Measurements from ENCODE around the gene TTYH1. TPM values are rescaled to one million over a fixed set of nuclear protein-coding genes. Genes with fewer than 3 reads are reported as not detected.

Gene TTYH1
- total and polyA plus RNA-seq, 9 of the 15 experiments (the other 6 are each of a cell fraction or from before 2014, with no cell fraction given): 0.08 TPM; not detected in 8

DNA sequence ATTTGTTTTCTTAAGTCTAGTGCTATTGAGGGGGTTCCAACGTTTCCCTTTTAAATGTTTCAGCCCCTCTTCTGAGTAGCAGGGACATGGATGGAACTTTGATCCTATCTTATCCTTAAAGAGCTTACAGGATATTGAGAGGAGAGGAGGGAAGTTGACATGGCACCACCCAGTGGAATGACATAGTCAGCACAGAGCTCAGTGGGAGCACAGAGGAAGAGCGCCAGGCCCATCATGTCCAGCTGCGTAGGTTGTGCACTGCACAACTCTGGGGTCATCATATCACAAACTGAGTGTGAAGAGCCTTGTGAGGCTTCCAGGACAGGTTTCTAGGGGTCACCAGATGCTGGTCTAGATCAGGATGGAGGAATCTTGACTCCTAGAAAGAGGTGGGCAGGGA, 62.4 kb downstream of the TTYH1 start:
- Histone ChIP-seq H3K9me3 (replicated peaks; ENCODE audit: control insufficient read depth, insufficient read depth, low read depth, low read length) (no peaks in the 10 kb centered on the region), H3K4me1 (replicated peaks in 1 of 2; ENCODE audit: control insufficient read depth in 2 of 2, insufficient read depth in 2 of 2, low read length in 2 of 2) (peaks cover 0 to 10% of the 10 kb centered on the region in 2 experiments; a peak in 2 of 5 replicates), H4K20me1 (replicated peaks; ENCODE audit: control insufficient read depth, insufficient read depth, low read length) (peaks cover 5% of the 10 kb centered on the region; the same call in 1 of the 2 replicates), H3K27me3 (ENCODE audit: control insufficient read depth in 2 of 2, insufficient read depth in 2 of 2, low read length in 2 of 2) (peaks cover 10 to 20% of the 10 kb centered on the region in 2 experiments; a peak in 4 of 5 replicates), H3K4me3 (no peak overlapping the region), H3K27ac (ENCODE audit: extremely low read depth, low read depth, low read length) (no peak overlapping the region), H2AFZ (ENCODE audit: low read depth, low read length) (no peak overlapping the region), H3K9ac (ENCODE audit: insufficient read depth in 1 of 2, low read depth in 2 of 2, low read length in 2 of 2) (no peak overlapping the region), H3K36me3 (ENCODE audit: control insufficient read depth, insufficient read depth, low read length) (no peaks in the 10 kb centered on the region), H3K9me1 (ENCODE audit: control insufficient read depth, insufficient read depth, low read length) (no peaks in the 10 kb centered on the region), H3K79me2 (ENCODE audit: control insufficient read depth, insufficient read depth, low read length) (no peaks in the 10 kb centered on the region), H3K4me2 (ENCODE audit: insufficient read depth, low read length) (no peak overlapping the region)
- intact Hi-C loops (cut with micrococcal nuclease) (no loop called here), in situ Hi-C loops (cut with MboI) (no loop called here)
- BruUV-seq (replicated peaks): no TSS peak
- ChIA-PET POLR2A (interaction anchor here (0.6 kb wide), 2 partner anchors 29 to 213 kb away, joined by 3 read pairs; no protein-coding TSS in a partner anchor), CTCF (ENCODE audit: low intra/inter-chr PET ratio) (no interaction called here)
- FAIRE-seq (no peak), ATAC-seq (peak; percentile 72), DNase-seq (ENCODE audit: extremely low read depth in 1 of 4, low spot score in 3 of 4) (peak in 2 of 4 experiments; percentile 12 to 23)
- whole genome bisulfite sequencing (ENCODE audit: insufficient coverage, low coverage, missing lambda C conversion rate): 11% methylated on average over 3 of the region's 3 CpGs
- peak; percentile 59 for TF ChIP-seq RBM25 (IDR thresholded peaks at IDR 0.05; ENCODE audit: low read depth, low read length, severe bottlenecking)
- TF ChIP-seq CSDE1 (IDR thresholded peaks at IDR 0.05): no peak
- no peak for TF ChIP-seq NUFIP1 (IDR thresholded peaks at IDR 0.05; ENCODE audit: partially characterized antibody)
- TF ChIP-seq, protein P1, sequence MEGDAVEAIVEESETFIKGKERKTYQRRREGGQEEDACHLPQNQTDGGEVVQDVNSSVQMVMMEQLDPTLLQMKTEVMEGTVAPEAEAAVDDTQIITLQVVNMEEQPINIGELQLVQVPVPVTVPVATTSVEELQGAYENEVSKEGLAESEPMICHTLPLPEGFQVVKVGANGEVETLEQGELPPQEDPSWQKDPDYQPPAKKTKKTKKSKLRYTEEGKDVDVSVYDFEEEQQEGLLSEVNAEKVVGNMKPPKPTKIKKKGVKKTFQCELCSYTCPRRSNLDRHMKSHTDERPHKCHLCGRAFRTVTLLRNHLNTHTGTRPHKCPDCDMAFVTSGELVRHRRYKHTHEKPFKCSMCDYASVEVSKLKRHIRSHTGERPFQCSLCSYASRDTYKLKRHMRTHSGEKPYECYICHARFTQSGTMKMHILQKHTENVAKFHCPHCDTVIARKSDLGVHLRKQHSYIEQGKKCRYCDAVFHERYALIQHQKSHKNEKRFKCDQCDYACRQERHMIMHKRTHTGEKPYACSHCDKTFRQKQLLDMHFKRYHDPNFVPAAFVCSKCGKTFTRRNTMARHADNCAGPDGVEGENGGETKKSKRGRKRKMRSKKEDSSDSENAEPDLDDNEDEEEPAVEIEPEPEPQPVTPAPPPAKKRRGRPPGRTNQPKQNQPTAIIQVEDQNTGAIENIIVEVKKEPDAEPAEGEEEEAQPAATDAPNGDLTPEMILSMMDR (IDR thresholded peaks at IDR 0.05 in 2 of 3, conservative IDR thresholded peaks at IDR 0.05 in 1 of 3; ENCODE audit: insufficient read depth in 2 of 3, low read depth in 1 of 3, low read length in 3 of 3): peak in 2 of 3 experiments; percentile 21 to 29; a peak in 2 of 6 replicates

Measured in K562 (cell line).